GM12878 (cell line): ENCODE measurements around the gene DOCK2. TPM values are rescaled to one million over a fixed set of nuclear protein-coding genes. Genes with fewer than 3 reads are reported as not detected.
A peak's percentile ranks its signal among the peaks of the same experiment; 100 is the strongest.

ENCODE experiments used
- ATF7 ChIP-seq: fragments of 450-650 bp; IDR thresholded peaks from 2 replicates; pipeline ENCODE4 v1.6.1; 2016; ENCODE audit warnings: low read depth, mild to moderate bottlenecking
- BCL11A ChIP-seq: IDR thresholded peaks from 2 replicates; pipeline ENCODE4 v1.6.1; 2011; ENCODE audit warnings: low read depth, low read length
- CBX3 ChIP-seq: fragments of 200-600 bp; sonication (generic); IDR thresholded peaks from 2 replicates; pipeline ENCODE4 v1.6.1; 2016; ENCODE audit warnings: low read depth, borderline replicate concordance
- CEBPB ChIP-seq, 2 experiments: fragments of 150-350 bp in 1 of 2; IDR thresholded peaks; 2 replicates each; pipeline ENCODE4 v1.6.1; 2012 to 2014; ENCODE audit warnings: low read depth in 2 of 2, low read length in 2 of 2, borderline replicate concordance in 1 of 2, inconsistent platforms in 1 of 2
- CHD1 ChIP-seq: IDR thresholded peaks from 2 replicates; pipeline ENCODE4 v1.6.1; 2012; ENCODE audit warnings: low read depth, low read length, improper control_type of control experiment
- CREM ChIP-seq: IDR thresholded peaks from 2 replicates; pipeline ENCODE4 v1.6.1; 2014; ENCODE audit warnings: antibody characterized with exemption, low read depth
- DPF2 ChIP-seq: fragments of 450-650 bp; IDR thresholded peaks from 2 replicates; pipeline ENCODE4 v1.6.1; 2017; ENCODE audit warnings: mild to moderate bottlenecking
- EP300 ChIP-seq, 2 experiments: fragments of 150-350 bp in 1 of 2; IDR thresholded peaks; 2 replicates each; pipeline ENCODE4 v1.6.1; 2011 to 2012; ENCODE audit warnings: low read depth in 2 of 2, low read length in 2 of 2, borderline replicate concordance in 1 of 2, improper control_type of control experiment in 1 of 2, inconsistent platforms in 1 of 2; ENCODE audit not compliant: control insufficient read depth in 1 of 2
- FOXM1 ChIP-seq: IDR thresholded peaks from 2 replicates; pipeline ENCODE4 v1.6.1; 2012; ENCODE audit warnings: low read depth, mild to moderate bottlenecking, inconsistent platforms, low read length, moderate library complexity
- GABPA ChIP-seq: IDR thresholded peaks from 2 replicates; pipeline ENCODE4 v1.6.1; 2014; ENCODE audit warnings: antibody characterized with exemption, low read depth, mild to moderate bottlenecking, inconsistent platforms
- JUNB ChIP-seq: IDR thresholded peaks from 2 replicates; pipeline ENCODE4 v1.6.1; 2016; ENCODE audit warnings: antibody characterized with exemption, mild to moderate bottlenecking
- JUND ChIP-seq: IDR thresholded peaks from 2 replicates; pipeline ENCODE4 v1.6.1; 2012; ENCODE audit warnings: low read depth, mild to moderate bottlenecking, low read length, improper control_type of control experiment, moderate library complexity
- MEF2A ChIP-seq: IDR thresholded peaks from 2 replicates; pipeline ENCODE4 v1.6.1; 2011; ENCODE audit warnings: low read depth, mild to moderate bottlenecking, low read length, moderate library complexity; ENCODE audit not compliant: insufficient read depth
- PAX5 ChIP-seq: IDR thresholded peaks from 2 replicates; pipeline ENCODE4 v1.6.1; 2011; ENCODE audit warnings: low read depth, low read length, borderline replicate concordance
- RB1 ChIP-seq: fragments of 450-650 bp; formaldehyde crosslinking; IDR thresholded peaks from 2 replicates; pipeline ENCODE4 v1.6.1; 2017; ENCODE audit warnings: mild to moderate bottlenecking, borderline replicate concordance
- SMAD5 ChIP-seq: IDR thresholded peaks from 2 replicates; pipeline ENCODE4 v1.6.1; 2016; ENCODE audit warnings: antibody characterized with exemption, low read depth
- SMC3 ChIP-seq: IDR thresholded peaks from 2 replicates; pipeline ENCODE4 v1.6.1; 2011; ENCODE audit warnings: low read length, improper control_type of control experiment, borderline replicate concordance
- ZBED1 ChIP-seq: IDR thresholded peaks from 2 replicates; pipeline ENCODE4 v1.6.1; 2016; ENCODE audit warnings: borderline replicate concordance
- ZNF24 ChIP-seq: fragments of 450-650 bp; IDR thresholded peaks from 2 replicates; pipeline ENCODE4 v1.6.1; 2017; ENCODE audit warnings: antibody characterized with exemption, mild to moderate bottlenecking
- ZNF384 ChIP-seq: IDR thresholded peaks from 2 replicates; pipeline ENCODE4 v1.6.1; 2012; ENCODE audit warnings: low read depth, mild to moderate bottlenecking, low read length, improper control_type of control experiment, borderline replicate concordance
- polyA plus RNA-seq, 11 experiments: library from polyadenylated mRNA; depleted of rRNA in 4 of 11; unstranded in 6 of 11; stranded (reverse) in 5 of 11; fragments of >200 nt; fragmentation: Nextera tagmentation in 4 of 11; fragmentation: Illumina TruSeq in 1 of 11; extraction: Ambion mirVana in 4 of 11; extraction: Trizol in 1 of 11; gene quantifications; 1 replicate in 1 of 11; 2 replicates in 10 of 11; pipeline versions ENCODE4 v1.2.1 to v1.2.3, GENCODE V29; 2011 to 2016; ENCODE audit warnings: inconsistent platforms in 2 of 11, missing spikeins in 2 of 11, low read depth in 1 of 11
- total RNA-seq, 4 experiments: library from RNA; depleted of rRNA in 3 of 4; stranded (reverse); fragments of >200 nt in 3 of 4; fragmentation: Illumina TruSeq in 1 of 4; extraction: Trizol in 1 of 4; gene quantifications; 2 replicates each; pipeline versions ENCODE4 v1.2.1 to v1.2.3, GENCODE V29; 2013 to 2021
- TF ChIP-seq, protein P1 (sequence below): IDR thresholded peaks from 2 replicates; pipeline ENCODE4 v1.6.1; 2012; ENCODE audit warnings: low read length, inconsistent platforms
- TF ChIP-seq, protein P2 (sequence below): fragments of 450-650 bp; IDR thresholded peaks from 2 replicates; pipeline ENCODE4 v1.6.1; 2016; ENCODE audit warnings: mild to moderate bottlenecking, moderate library complexity, borderline replicate concordance
- TF ChIP-seq, protein P3 (sequence below): fragments of 450-650 bp; IDR thresholded peaks from 2 replicates; pipeline ENCODE4 v1.6.1; 2016; ENCODE audit warnings: mild to moderate bottlenecking

Gene DOCK2
- total and polyA plus RNA-seq, 10 of the 15 experiments (the other 5 are each of a cell fraction or from before 2014, with no cell fraction given), result 34.2 to 192 (median 118) TPM

DNA sequence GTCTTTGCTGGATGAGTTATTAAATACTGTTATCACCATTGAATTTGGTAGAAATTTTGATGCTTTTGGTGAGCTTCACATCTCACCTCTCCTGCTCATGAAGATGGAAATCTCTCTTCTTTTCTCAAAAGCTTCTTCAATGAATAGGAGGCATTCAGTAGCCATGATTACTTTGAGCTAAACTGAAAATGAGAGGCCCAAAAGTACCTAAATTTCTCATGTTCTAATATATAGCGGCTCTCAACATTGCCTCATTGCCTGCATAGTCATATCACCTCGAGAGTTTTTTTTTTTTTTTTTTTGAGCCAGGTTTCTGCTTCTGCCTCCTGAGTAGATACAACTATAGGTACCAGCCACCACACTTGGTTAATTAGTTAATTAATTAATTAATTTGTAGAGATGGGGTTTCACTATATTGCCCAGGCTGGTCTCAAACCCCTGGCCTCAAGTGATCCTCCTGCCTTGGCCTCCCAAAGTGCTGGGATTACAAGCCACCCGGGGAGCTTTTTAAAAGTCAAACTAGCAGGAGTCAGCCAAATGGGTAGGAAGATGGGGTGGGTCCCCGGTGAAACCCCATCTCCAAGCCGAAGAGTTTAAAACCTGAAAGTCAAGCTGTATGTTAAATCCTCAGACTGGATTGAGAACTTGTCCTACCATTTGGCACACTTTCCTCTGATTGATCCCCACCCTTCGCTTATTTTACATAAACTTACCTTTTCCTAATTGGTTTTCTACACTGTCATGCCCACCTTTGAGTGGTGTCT, 169.0 kb downstream of the DOCK2 start (continued):
- TF ChIP-seq RB1, result no peak
- peak; percentile 85 for TF ChIP-seq ATF7
- TF ChIP-seq ZNF24, result no peak
- TF ChIP-seq, protein P1, sequence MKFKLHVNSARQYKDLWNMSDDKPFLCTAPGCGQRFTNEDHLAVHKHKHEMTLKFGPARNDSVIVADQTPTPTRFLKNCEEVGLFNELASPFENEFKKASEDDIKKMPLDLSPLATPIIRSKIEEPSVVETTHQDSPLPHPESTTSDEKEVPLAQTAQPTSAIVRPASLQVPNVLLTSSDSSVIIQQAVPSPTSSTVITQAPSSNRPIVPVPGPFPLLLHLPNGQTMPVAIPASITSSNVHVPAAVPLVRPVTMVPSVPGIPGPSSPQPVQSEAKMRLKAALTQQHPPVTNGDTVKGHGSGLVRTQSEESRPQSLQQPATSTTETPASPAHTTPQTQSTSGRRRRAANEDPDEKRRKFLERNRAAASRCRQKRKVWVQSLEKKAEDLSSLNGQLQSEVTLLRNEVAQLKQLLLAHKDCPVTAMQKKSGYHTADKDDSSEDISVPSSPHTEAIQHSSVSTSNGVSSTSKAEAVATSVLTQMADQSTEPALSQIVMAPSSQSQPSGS, result peak; percentile 48; the same call in 1 of the 2 replicates
- TF ChIP-seq JUND, result peak; percentile 70
- peak; percentile 96 for TF ChIP-seq ZNF384
- 0 out of 2 replicates have a peak, but pooled peaks have one; percentile 45 for TF ChIP-seq MEF2A
- TF ChIP-seq CREM, result peak; percentile 5; the same call in 1 of the 2 replicates
- TF ChIP-seq CBX3, result no peak
- peak; percentile 9 for TF ChIP-seq ZBED1
- peak; percentile 5; the same call in 1 of the 2 replicates for TF ChIP-seq SMC3
- peak in 1 of 2 experiments; percentile 49; a peak in 1 of 4 replicates for TF ChIP-seq CEBPB (IDR thresholded peaks at IDR 0.05; ENCODE audit: borderline replicate concordance in 1 of 2, low read depth in 2 of 2, low read length in 2 of 2)
- TF ChIP-seq, protein P2, sequence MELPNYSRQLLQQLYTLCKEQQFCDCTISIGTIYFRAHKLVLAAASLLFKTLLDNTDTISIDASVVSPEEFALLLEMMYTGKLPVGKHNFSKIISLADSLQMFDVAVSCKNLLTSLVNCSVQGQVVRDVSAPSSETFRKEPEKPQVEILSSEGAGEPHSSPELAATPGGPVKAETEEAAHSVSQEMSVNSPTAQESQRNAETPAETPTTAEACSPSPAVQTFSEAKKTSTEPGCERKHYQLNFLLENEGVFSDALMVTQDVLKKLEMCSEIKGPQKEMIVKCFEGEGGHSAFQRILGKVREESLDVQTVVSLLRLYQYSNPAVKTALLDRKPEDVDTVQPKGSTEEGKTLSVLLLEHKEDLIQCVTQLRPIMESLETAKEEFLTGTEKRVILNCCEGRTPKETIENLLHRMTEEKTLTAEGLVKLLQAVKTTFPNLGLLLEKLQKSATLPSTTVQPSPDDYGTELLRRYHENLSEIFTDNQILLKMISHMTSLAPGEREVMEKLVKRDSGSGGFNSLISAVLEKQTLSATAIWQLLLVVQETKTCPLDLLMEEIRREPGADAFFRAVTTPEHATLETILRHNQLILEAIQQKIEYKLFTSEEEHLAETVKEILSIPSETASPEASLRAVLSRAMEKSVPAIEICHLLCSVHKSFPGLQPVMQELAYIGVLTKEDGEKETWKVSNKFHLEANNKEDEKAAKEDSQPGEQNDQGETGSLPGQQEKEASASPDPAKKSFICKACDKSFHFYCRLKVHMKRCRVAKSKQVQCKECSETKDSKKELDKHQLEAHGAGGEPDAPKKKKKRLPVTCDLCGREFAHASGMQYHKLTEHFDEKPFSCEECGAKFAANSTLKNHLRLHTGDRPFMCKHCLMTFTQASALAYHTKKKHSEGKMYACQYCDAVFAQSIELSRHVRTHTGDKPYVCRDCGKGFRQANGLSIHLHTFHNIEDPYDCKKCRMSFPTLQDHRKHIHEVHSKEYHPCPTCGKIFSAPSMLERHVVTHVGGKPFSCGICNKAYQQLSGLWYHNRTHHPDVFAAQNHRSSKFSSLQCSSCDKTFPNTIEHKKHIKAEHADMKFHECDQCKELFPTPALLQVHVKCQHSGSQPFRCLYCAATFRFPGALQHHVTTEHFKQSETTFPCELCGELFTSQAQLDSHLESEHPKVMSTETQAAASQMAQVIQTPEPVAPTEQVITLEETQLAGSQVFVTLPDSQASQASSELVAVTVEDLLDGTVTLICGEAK, result no peak; the same call in 1 of the 2 replicates
- 0 out of 2 replicates have a peak, but pooled peaks have one; percentile 38 for TF ChIP-seq GABPA
- peak; percentile 73; the same call in 1 of the 2 replicates for TF ChIP-seq DPF2
- 0 out of 2 replicates have a peak, but pooled peaks have one; percentile 32 for TF ChIP-seq SMAD5
- peak; percentile 97 for TF ChIP-seq JUNB
- TF ChIP-seq BCL11A, result peak; percentile 63
- no peak for TF ChIP-seq PAX5
- TF ChIP-seq CHD1, result no peak
- peak; percentile 94 for TF ChIP-seq FOXM1
- TF ChIP-seq EP300 (IDR thresholded peaks at IDR 0.05; ENCODE audit: borderline replicate concordance in 1 of 2, control insufficient read depth in 1 of 2, low read depth in 2 of 2, low read length in 2 of 2), result peak in 1 of 2 experiments; percentile 5; a peak in 2 of 4 replicates
- TF ChIP-seq, protein P3, sequence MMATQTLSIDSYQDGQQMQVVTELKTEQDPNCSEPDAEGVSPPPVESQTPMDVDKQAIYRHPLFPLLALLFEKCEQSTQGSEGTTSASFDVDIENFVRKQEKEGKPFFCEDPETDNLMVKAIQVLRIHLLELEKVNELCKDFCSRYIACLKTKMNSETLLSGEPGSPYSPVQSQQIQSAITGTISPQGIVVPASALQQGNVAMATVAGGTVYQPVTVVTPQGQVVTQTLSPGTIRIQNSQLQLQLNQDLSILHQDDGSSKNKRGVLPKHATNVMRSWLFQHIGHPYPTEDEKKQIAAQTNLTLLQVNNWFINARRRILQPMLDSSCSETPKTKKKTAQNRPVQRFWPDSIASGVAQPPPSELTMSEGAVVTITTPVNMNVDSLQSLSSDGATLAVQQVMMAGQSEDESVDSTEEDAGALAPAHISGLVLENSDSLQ, result peak; percentile 9
